ENCODE measurements around the gene YLPM1. TPM values are rescaled to one million over a fixed set of nuclear protein-coding genes. Genes with fewer than 3 reads are reported as not detected.

Gene YLPM1
- polyA plus RNA-seq, 3 donors: 2.9 to 19.2 (median 6.2) TPM

- Histone ChIP-seq H3K27ac (ENCODE audit: low read depth in 1 of 2, low read length in 2 of 2) (no peak overlapping the region), H3K4me3 (replicated peaks in 1 of 3; ENCODE audit: low read depth in 2 of 3, low read length in 3 of 3) (no peak overlapping the region), H3K36me3 (replicated peaks in 1 of 2; ENCODE audit: control insufficient read depth in 1 of 2, insufficient read depth in 2 of 2, low read length in 2 of 2) (peaks cover 55 to 91% of the 10 kb centered on the region in 2 donors), H3K4me2 (replicated peaks; ENCODE audit: extremely low read depth, low read length, poor library complexity, severe bottlenecking) (no peak overlapping the region), H3K9ac (ENCODE audit: insufficient read depth, low read length, poor library complexity, severe bottlenecking) (no peak overlapping the region), H3K4me1 (ENCODE audit: control insufficient read depth in 1 of 2, insufficient read depth in 2 of 2, low read length in 2 of 2) (no peaks in the 10 kb centered on the region), H2AFZ (ENCODE audit: insufficient read depth, low read depth, low read length, poor library complexity, severe bottlenecking) (no peak overlapping the region), H4K20me1 (ENCODE audit: insufficient read depth, low read length) (no peaks in the 10 kb centered on the region), H3K27me3 (ENCODE audit: control insufficient read depth in 2 of 2, insufficient read depth in 2 of 2, low read length in 2 of 2) (no peaks in the 10 kb centered on the region), H3K79me2 (ENCODE audit: insufficient read depth, low read length) (peaks cover 4% of the 10 kb centered on the region), H3K9me3 (replicated peaks in 1 of 2; ENCODE audit: control insufficient read depth in 1 of 2, insufficient read depth in 1 of 2, low read length in 2 of 2) (no peaks in the 10 kb centered on the region)
- Mint-ChIP-seq H3K4me1 (no peaks in the 10 kb centered on the region), H3K27ac (peak overlapping the region in 2 of 7 donors; percentile 6 to 10), H3K4me3 (no peak overlapping the region), H3K36me3 (peaks cover 43 to 78% of the 10 kb centered on the region in 2 donors), H3K9me3 (no peaks in the 10 kb centered on the region), H3K27me3 (ENCODE audit: low read depth in 3 of 3) (peaks cover 0 to 2% (median 0%) of the 10 kb centered on the region in 3 donors)
- peak; percentile 61 for TF ChIP-seq CTCF (IDR thresholded peaks at IDR 0.05)
- WGBS (ENCODE audit: insufficient coverage): 100% methylated on average over 3 of the region's 4 CpGs
- DNase-seq: peak in 1 of 3 donors; percentile 6
- intact Hi-C loops (cut with micrococcal nuclease): no loop called here
Observed at GRCh38 chr14:74804219-74804825, 41.2 kb downstream of the YLPM1 start.

GRCh38 chr14:74807853-74808545 lies 44.9 kb downstream of the YLPM1 start:
- peaks cover 62 to 86% of the 10 kb centered on the region in 2 donors for H3K36me3 Mint-ChIP-seq
- Histone ChIP-seq H3K79me2 (ENCODE audit: insufficient read depth, low read length) (no peaks in the 10 kb centered on the region), H3K4me1 (ENCODE audit: control insufficient read depth in 1 of 2, insufficient read depth in 2 of 2, low read length in 2 of 2) (no peaks in the 10 kb centered on the region), H2AFZ (ENCODE audit: insufficient read depth, low read depth, low read length, poor library complexity, severe bottlenecking) (no peak overlapping the region), H3K27me3 (ENCODE audit: control insufficient read depth in 2 of 2, insufficient read depth in 2 of 2, low read length in 2 of 2) (no peaks in the 10 kb centered on the region), H3K4me3 (replicated peaks in 1 of 3; ENCODE audit: low read depth in 2 of 3, low read length in 3 of 3) (no peak overlapping the region), H3K4me2 (replicated peaks; ENCODE audit: extremely low read depth, low read length, poor library complexity, severe bottlenecking) (no peak overlapping the region), H4K20me1 (ENCODE audit: insufficient read depth, low read length) (no peaks in the 10 kb centered on the region), H3K36me3 (replicated peaks in 1 of 2; ENCODE audit: control insufficient read depth in 1 of 2, insufficient read depth in 2 of 2, low read length in 2 of 2) (peaks cover 68 to 94% of the 10 kb centered on the region in 2 donors), H3K27ac (ENCODE audit: low read depth in 1 of 2, low read length in 2 of 2) (no peak overlapping the region), H3K9ac (ENCODE audit: insufficient read depth, low read length, poor library complexity, severe bottlenecking) (no peak overlapping the region), H3K9me3 (replicated peaks in 1 of 2; ENCODE audit: control insufficient read depth in 1 of 2, insufficient read depth in 1 of 2, low read length in 2 of 2) (no peaks in the 10 kb centered on the region)
- WGBS (ENCODE audit: insufficient coverage): no CpG with 5 or more reads among the region's 7 CpGs
- H3K4me3 Mint-ChIP-seq: no peak overlapping the region
- intact Hi-C loops (cut with micrococcal nuclease): no loop called here
- no peak for TF ChIP-seq CTCF (IDR thresholded peaks at IDR 0.05)
- H3K27me3 Mint-ChIP-seq (ENCODE audit: low read depth in 3 of 3): peaks cover 0 to 2% (median 0%) of the 10 kb centered on the region in 3 donors
- no peaks in the 10 kb centered on the region for H3K9me3 Mint-ChIP-seq
- no peak for DNase-seq
- H3K4me1 Mint-ChIP-seq: no peaks in the 10 kb centered on the region
- no peak overlapping the region for H3K27ac Mint-ChIP-seq
